NB4 (cell line): ENCODE data around the gene SCARB1.

Experiments
- CTCF ChIP-seq: IDR thresholded peaks from one replicate; pipeline ENCODE4 v1.5.1; 2012; ENCODE audit warnings: low read depth, low read length
- POLR2A ChIP-seq: IDR thresholded peaks from 2 replicates; pipeline ENCODE4 v1.6.1; 2011; ENCODE audit warnings: mild to moderate bottlenecking; ENCODE audit not compliant: insufficient read length; ENCODE audit errors: extremely low read depth

- TF ChIP-seq CTCF (no peak), POLR2A (no peak)
Observed at GRCh38 chr12:124762791-124763593, 100.7 kb downstream of the SCARB1 start.
